Measurements from ENCODE around the gene AASDH. TPM values are rescaled to one million over a fixed set of nuclear protein-coding genes. Genes with fewer than 3 reads are reported as not detected.
A peak's percentile ranks its signal among the peaks of the same experiment; 100 is the strongest.

AASDH gene
- total RNA-seq, 1 experiment from 2014 or later = 8.8 TPM

- ChIA-PET POLR2A (ENCODE audit: unreplicated experiment) (no interaction called here), CTCF (no interaction called here)
- Histone ChIP-seq H3K4me1 (ENCODE audit: insufficient read depth, low read length) (no peaks in the 10 kb centered on the region), H3K27ac (ENCODE audit: low read length) (no peak overlapping the region), H3K79me2 (ENCODE audit: low read length) (peaks cover 100% of the 10 kb centered on the region), H2AFZ (ENCODE audit: low read length) (no peak overlapping the region), H3F3A (ENCODE audit: low read length, unreplicated experiment) (no peaks in the 10 kb centered on the region), H4K20me1 (ENCODE audit: low read length) (peaks cover 68% of the 10 kb centered on the region), H3K9me3 (ENCODE audit: low read length) (no peaks in the 10 kb centered on the region), H3K4me2 (ENCODE audit: low read length) (no peak overlapping the region), H3K4me3 (ENCODE audit: low read length) (no peak overlapping the region), H3K9ac (ENCODE audit: low read length) (no peak overlapping the region), H3K36me3 (ENCODE audit: low read depth, low read length) (no peaks in the 10 kb centered on the region; the same call in none of the 2 replicates), H3K9me2 (replicated peaks; ENCODE audit: low read length) (no peaks in the 10 kb centered on the region), H3K27me3 (ENCODE audit: low read length) (no peaks in the 10 kb centered on the region)
- intact Hi-C loops (cut with micrococcal nuclease) = no loop called here
- no peak for TF ChIP-seq EZH2phosphoT487 (IDR thresholded peaks at IDR 0.05; ENCODE audit: borderline replicate concordance, low read length)
- no peak for TF ChIP-seq EZH2 (IDR thresholded peaks at IDR 0.05; ENCODE audit: low read length, unreplicated experiment)
- TF ChIP-seq, protein P1, sequence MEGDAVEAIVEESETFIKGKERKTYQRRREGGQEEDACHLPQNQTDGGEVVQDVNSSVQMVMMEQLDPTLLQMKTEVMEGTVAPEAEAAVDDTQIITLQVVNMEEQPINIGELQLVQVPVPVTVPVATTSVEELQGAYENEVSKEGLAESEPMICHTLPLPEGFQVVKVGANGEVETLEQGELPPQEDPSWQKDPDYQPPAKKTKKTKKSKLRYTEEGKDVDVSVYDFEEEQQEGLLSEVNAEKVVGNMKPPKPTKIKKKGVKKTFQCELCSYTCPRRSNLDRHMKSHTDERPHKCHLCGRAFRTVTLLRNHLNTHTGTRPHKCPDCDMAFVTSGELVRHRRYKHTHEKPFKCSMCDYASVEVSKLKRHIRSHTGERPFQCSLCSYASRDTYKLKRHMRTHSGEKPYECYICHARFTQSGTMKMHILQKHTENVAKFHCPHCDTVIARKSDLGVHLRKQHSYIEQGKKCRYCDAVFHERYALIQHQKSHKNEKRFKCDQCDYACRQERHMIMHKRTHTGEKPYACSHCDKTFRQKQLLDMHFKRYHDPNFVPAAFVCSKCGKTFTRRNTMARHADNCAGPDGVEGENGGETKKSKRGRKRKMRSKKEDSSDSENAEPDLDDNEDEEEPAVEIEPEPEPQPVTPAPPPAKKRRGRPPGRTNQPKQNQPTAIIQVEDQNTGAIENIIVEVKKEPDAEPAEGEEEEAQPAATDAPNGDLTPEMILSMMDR (conservative IDR thresholded peaks at IDR 0.05; ENCODE audit: low read depth, low read length) = no peak
- ATAC-seq (no peak), DNase-seq (no peak)
- no TSS peak for BruUV-seq (replicated peaks)
Measured at GRCh38 chr4:56426273-56426672, 39.0 kb upstream of the AASDH start.

- no peak overlapping the region for H3K4me2 ChIP-seq (ENCODE audit: low read length)
- no peaks in the 10 kb centered on the region for H3F3A ChIP-seq (ENCODE audit: low read length, unreplicated experiment)
- peaks cover 2% of the 10 kb centered on the region for H3K36me3 ChIP-seq (ENCODE audit: low read depth, low read length)
- ATAC-seq = no peak; the same call in 1 of the 2 replicates
- TF ChIP-seq EZH2 (IDR thresholded peaks at IDR 0.05; ENCODE audit: low read length, unreplicated experiment) (no peak), EZH2phosphoT487 (IDR thresholded peaks at IDR 0.05; ENCODE audit: borderline replicate concordance, low read length) (no peak)
- TF ChIP-seq, protein P1 (conservative IDR thresholded peaks at IDR 0.05; ENCODE audit: low read depth, low read length) = no peak
- no peaks in the 10 kb centered on the region for H3K9me2 ChIP-seq (replicated peaks; ENCODE audit: low read length)
- H2AFZ ChIP-seq (ENCODE audit: low read length) = no peak overlapping the region
- H3K4me1 ChIP-seq (ENCODE audit: insufficient read depth, low read length) = no peaks in the 10 kb centered on the region
- H4K20me1 ChIP-seq (ENCODE audit: low read length) = peaks cover 65% of the 10 kb centered on the region
- ChIA-PET POLR2A (ENCODE audit: unreplicated experiment) (no interaction called here), CTCF (interaction anchor here (0.6 to 0.8 kb wide), 2 partner anchors 9 to 33 kb away, joined by 5 to 6 read pairs; partner anchors contain the start of gene PPAT)
- H3K9ac ChIP-seq (ENCODE audit: low read length) = no peak overlapping the region
- no peak overlapping the region for H3K27ac ChIP-seq (ENCODE audit: low read length)
- no peaks in the 10 kb centered on the region for H3K9me3 ChIP-seq (ENCODE audit: low read length)
- H3K27me3 ChIP-seq (ENCODE audit: low read length) = no peaks in the 10 kb centered on the region
- intact Hi-C loops (cut with micrococcal nuclease) = loop anchor here (1.0 kb wide), 3 partner anchors 119 to 411 kb away; no protein-coding TSS in a partner anchor
- no peak for DNase-seq
- H3K4me3 ChIP-seq (ENCODE audit: low read length) = no peak overlapping the region
- peaks cover 100% of the 10 kb centered on the region for H3K79me2 ChIP-seq (ENCODE audit: low read length)
- no TSS peak for BruUV-seq (replicated peaks)
Measured at GRCh38 chr4:56425518-56425917, 38.2 kb upstream of the AASDH start.

- intact Hi-C loops (cut with micrococcal nuclease) = loop anchor here (1.0 kb wide), 3 partner anchors 119 to 411 kb away; no protein-coding TSS in a partner anchor
- POLR2A ChIA-PET (ENCODE audit: unreplicated experiment) = no interaction called here
Measured at GRCh38 chr4:56424697-56425514, 37.6 kb upstream of the AASDH start.

More at GRCh38 chr4:56424697-56425514, 37.6 kb upstream of the AASDH start:
- Histone ChIP-seq H3K9me2 (replicated peaks; ENCODE audit: low read length) (no peaks in the 10 kb centered on the region), H3K27ac (ENCODE audit: low read length) (no peak overlapping the region), H3K27me3 (ENCODE audit: low read length) (no peaks in the 10 kb centered on the region), H3K9ac (ENCODE audit: low read length) (no peak overlapping the region), H3K9me3 (ENCODE audit: low read length) (no peaks in the 10 kb centered on the region), H3K4me3 (ENCODE audit: low read length) (no peak overlapping the region), H3K36me3 (ENCODE audit: low read depth, low read length) (peaks cover 6% of the 10 kb centered on the region), H3F3A (ENCODE audit: low read length, unreplicated experiment) (no peaks in the 10 kb centered on the region), H3K4me1 (ENCODE audit: insufficient read depth, low read length) (no peaks in the 10 kb centered on the region), H4K20me1 (ENCODE audit: low read length) (peaks cover 59% of the 10 kb centered on the region), H3K4me2 (ENCODE audit: low read length) (no peak overlapping the region), H2AFZ (ENCODE audit: low read length) (no peak overlapping the region), H3K79me2 (ENCODE audit: low read length) (peaks cover 100% of the 10 kb centered on the region)
- DNase-seq (peak; percentile 61), ATAC-seq (peak; percentile 59)
- no peak for TF ChIP-seq EZH2phosphoT487 (IDR thresholded peaks at IDR 0.05; ENCODE audit: borderline replicate concordance, low read length)
- TF ChIP-seq, protein P1 (conservative IDR thresholded peaks at IDR 0.05; ENCODE audit: low read depth, low read length) = peak; percentile 93
- CTCF ChIA-PET = interaction anchor here (0.6 to 0.8 kb wide), 2 partner anchors 10 to 33 kb away, joined by 5 to 6 read pairs; partner anchors contain the start of gene PPAT
- BruUV-seq (replicated peaks) = no TSS peak
